ENCODE results near the gene BNC2. TPM values are rescaled to one million over a fixed set of nuclear protein-coding genes. Genes with fewer than 3 reads are reported as not detected.

Gene BNC2
- total RNA-seq, 1 experiment from 2014 or later, result 5.7 TPM

GRCh38 chr9:16585591-16585990 lies 284.9 kb downstream of the BNC2 start:
- H3K4me3 ChIP-seq (ENCODE audit: low read depth in 2 of 2, low read length in 2 of 2), result no peak overlapping the region
- no peak for ATAC-seq
- DNase-seq (ENCODE audit: low read depth, low spot score), result no peak
- intact Hi-C loops (cut with micrococcal nuclease; ENCODE audit: unreplicated experiment) (no loop called here), in situ Hi-C loops (cut with HindIII; ENCODE audit: low pct_unique_long_range_greater_than_20kb, low sequenced_read_pairs) (no loop called here)
- no peaks in the 10 kb centered on the region for H3K9me3 ChIP-seq (ENCODE audit: control insufficient read depth, insufficient read depth, low read depth, low read length)
- no peaks in the 10 kb centered on the region for H3K4me1 ChIP-seq (ENCODE audit: control insufficient read depth, insufficient read depth, low read length)
- POLR2A ChIA-PET, result no interaction called here
- no peaks in the 10 kb centered on the region for H3K27me3 ChIP-seq (ENCODE audit: control insufficient read depth, insufficient read depth, low read length)
- TF ChIP-seq POLR2AphosphoS5 (IDR thresholded peaks at IDR 0.05; ENCODE audit: low read depth, low read length), result no peak
- no peak for TF ChIP-seq REST (IDR thresholded peaks at IDR 0.05; ENCODE audit: insufficient read depth in 1 of 2, low read depth in 2 of 2, low read length in 1 of 2)
- no peak for TF ChIP-seq SIN3A (IDR thresholded peaks at IDR 0.05; ENCODE audit: borderline replicate concordance, insufficient read depth, low read depth, low read length)
- TF ChIP-seq, protein P1, sequence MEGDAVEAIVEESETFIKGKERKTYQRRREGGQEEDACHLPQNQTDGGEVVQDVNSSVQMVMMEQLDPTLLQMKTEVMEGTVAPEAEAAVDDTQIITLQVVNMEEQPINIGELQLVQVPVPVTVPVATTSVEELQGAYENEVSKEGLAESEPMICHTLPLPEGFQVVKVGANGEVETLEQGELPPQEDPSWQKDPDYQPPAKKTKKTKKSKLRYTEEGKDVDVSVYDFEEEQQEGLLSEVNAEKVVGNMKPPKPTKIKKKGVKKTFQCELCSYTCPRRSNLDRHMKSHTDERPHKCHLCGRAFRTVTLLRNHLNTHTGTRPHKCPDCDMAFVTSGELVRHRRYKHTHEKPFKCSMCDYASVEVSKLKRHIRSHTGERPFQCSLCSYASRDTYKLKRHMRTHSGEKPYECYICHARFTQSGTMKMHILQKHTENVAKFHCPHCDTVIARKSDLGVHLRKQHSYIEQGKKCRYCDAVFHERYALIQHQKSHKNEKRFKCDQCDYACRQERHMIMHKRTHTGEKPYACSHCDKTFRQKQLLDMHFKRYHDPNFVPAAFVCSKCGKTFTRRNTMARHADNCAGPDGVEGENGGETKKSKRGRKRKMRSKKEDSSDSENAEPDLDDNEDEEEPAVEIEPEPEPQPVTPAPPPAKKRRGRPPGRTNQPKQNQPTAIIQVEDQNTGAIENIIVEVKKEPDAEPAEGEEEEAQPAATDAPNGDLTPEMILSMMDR (IDR thresholded peaks at IDR 0.05), result no peak
- no peak for TF ChIP-seq TCF7L2 (IDR thresholded peaks at IDR 0.05; ENCODE audit: low read depth, low read length)
- CTCF ChIA-PET, result no interaction called here
- BruUV-seq (replicated peaks), result no TSS peak
- H3K36me3 ChIP-seq (ENCODE audit: control insufficient read depth, insufficient read depth, low read length), result no peaks in the 10 kb centered on the region
- no peak overlapping the region for H3K27ac ChIP-seq (ENCODE audit: low read length)

GRCh38 chr9:16579872-16580432 lies 290.5 kb downstream of the BNC2 start:
- H3K27me3 ChIP-seq (ENCODE audit: control insufficient read depth, insufficient read depth, low read length), result no peaks in the 10 kb centered on the region
- DNase-seq (ENCODE audit: low read depth, low spot score) (no peak), ATAC-seq (no peak)
- H3K4me1 ChIP-seq (ENCODE audit: control insufficient read depth, insufficient read depth, low read length), result no peaks in the 10 kb centered on the region
- no peaks in the 10 kb centered on the region for H3K36me3 ChIP-seq (ENCODE audit: control insufficient read depth, insufficient read depth, low read length)
- CTCF ChIA-PET, result no interaction called here
- intact Hi-C loops (cut with micrococcal nuclease; ENCODE audit: unreplicated experiment), result no loop called here
- POLR2A ChIA-PET, result no interaction called here
- BruUV-seq (replicated peaks), result no TSS peak
- no peak overlapping the region for H3K4me3 ChIP-seq (ENCODE audit: low read depth in 2 of 2, low read length in 2 of 2)
- no peak overlapping the region for H3K27ac ChIP-seq (ENCODE audit: low read length)
- no peaks in the 10 kb centered on the region for H3K9me3 ChIP-seq (ENCODE audit: control insufficient read depth, insufficient read depth, low read depth, low read length)
- in situ Hi-C loops (cut with HindIII; ENCODE audit: low pct_unique_long_range_greater_than_20kb, low sequenced_read_pairs), result no loop called here
- TF ChIP-seq, protein P1 (IDR thresholded peaks at IDR 0.05), result no peak
- no peak for TF ChIP-seq REST (IDR thresholded peaks at IDR 0.05; ENCODE audit: insufficient read depth in 1 of 2, low read depth in 2 of 2, low read length in 1 of 2)
- no peak for TF ChIP-seq POLR2AphosphoS5 (IDR thresholded peaks at IDR 0.05; ENCODE audit: low read depth, low read length)
- no peak for TF ChIP-seq SIN3A (IDR thresholded peaks at IDR 0.05; ENCODE audit: borderline replicate concordance, insufficient read depth, low read depth, low read length)
- no peak for TF ChIP-seq TCF7L2 (IDR thresholded peaks at IDR 0.05; ENCODE audit: low read depth, low read length)

All from Panc1 (cell line).